Measurements from ENCODE around the gene EFHC1. TPM values are rescaled to one million over a fixed set of nuclear protein-coding genes. Genes with fewer than 3 reads are reported as not detected.
A peak's percentile ranks its signal among the peaks of the same experiment; 100 is the strongest.

The EFHC1 gene
- total and polyA plus RNA-seq, 8 donors, result 14.6 to 73.0 (median 53.1) TPM

DNA sequence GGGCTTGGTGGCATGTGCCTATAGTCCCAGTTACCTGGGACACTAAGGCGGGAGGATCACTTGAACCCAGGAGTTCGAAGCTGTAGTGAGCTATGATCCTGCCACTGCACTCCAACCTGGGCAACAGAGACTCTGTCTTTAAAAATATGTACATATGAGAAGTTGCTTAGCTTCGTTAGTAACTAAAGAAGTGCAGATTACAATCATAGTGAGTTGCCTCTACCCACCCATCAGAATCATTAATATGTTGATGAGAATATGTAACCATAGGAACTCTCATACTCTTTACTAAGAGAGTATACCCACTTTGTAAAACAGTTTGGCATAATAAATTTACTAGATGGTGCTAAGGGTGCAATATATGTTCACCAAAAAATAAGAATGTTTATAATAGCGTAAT, 54.0 kb downstream of the EFHC1 start:
- DNase-seq (no peak), ATAC-seq (no peak)
- H3K4me1 ChIP-seq, result no peaks in the 10 kb centered on the region
- TF ChIP-seq, protein P1, sequence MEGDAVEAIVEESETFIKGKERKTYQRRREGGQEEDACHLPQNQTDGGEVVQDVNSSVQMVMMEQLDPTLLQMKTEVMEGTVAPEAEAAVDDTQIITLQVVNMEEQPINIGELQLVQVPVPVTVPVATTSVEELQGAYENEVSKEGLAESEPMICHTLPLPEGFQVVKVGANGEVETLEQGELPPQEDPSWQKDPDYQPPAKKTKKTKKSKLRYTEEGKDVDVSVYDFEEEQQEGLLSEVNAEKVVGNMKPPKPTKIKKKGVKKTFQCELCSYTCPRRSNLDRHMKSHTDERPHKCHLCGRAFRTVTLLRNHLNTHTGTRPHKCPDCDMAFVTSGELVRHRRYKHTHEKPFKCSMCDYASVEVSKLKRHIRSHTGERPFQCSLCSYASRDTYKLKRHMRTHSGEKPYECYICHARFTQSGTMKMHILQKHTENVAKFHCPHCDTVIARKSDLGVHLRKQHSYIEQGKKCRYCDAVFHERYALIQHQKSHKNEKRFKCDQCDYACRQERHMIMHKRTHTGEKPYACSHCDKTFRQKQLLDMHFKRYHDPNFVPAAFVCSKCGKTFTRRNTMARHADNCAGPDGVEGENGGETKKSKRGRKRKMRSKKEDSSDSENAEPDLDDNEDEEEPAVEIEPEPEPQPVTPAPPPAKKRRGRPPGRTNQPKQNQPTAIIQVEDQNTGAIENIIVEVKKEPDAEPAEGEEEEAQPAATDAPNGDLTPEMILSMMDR (IDR thresholded peaks at IDR 0.05), result no peak
- H3K27me3 ChIP-seq, result no peaks in the 10 kb centered on the region
- intact Hi-C loops (cut with DNase I), result no loop called here
- no peaks in the 10 kb centered on the region for H3K36me3 ChIP-seq
- H3K9me3 ChIP-seq, result no peaks in the 10 kb centered on the region
- H3K27ac ChIP-seq, result no peak overlapping the region
- no peak overlapping the region for H3K4me3 ChIP-seq

DNA sequence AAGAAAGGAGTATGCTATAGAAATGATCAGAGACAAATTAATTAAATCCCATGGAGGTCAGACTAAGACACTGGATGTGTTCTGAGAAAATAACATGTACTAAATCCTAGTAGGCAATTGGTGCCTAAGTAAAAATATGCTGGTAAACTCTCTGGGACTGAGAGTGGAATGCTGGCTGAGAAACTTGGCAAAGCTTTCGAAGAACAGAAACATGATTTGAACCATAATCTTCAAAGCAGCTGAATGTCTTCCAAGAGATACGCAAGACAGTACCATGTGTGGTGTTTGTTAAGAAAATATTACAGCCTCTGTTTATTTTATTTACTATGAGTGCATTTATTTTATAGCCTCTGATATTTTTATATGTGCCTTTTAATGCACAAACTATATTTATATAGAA, 55.2 kb downstream of the EFHC1 start:
- intact Hi-C loops (cut with DNase I), result no loop called here
- no peak overlapping the region for H3K27ac ChIP-seq
- ATAC-seq, result no peak
- H3K4me1 ChIP-seq, result no peaks in the 10 kb centered on the region
- no peaks in the 10 kb centered on the region for H3K36me3 ChIP-seq
- no peak overlapping the region for H3K4me3 ChIP-seq
- DNase-seq, result peak in 1 of 4 donors; percentile 36
- no peaks in the 10 kb centered on the region for H3K9me3 ChIP-seq
- H3K27me3 ChIP-seq, result no peaks in the 10 kb centered on the region
- TF ChIP-seq, protein P1 (IDR thresholded peaks at IDR 0.05), result no peak

DNA sequence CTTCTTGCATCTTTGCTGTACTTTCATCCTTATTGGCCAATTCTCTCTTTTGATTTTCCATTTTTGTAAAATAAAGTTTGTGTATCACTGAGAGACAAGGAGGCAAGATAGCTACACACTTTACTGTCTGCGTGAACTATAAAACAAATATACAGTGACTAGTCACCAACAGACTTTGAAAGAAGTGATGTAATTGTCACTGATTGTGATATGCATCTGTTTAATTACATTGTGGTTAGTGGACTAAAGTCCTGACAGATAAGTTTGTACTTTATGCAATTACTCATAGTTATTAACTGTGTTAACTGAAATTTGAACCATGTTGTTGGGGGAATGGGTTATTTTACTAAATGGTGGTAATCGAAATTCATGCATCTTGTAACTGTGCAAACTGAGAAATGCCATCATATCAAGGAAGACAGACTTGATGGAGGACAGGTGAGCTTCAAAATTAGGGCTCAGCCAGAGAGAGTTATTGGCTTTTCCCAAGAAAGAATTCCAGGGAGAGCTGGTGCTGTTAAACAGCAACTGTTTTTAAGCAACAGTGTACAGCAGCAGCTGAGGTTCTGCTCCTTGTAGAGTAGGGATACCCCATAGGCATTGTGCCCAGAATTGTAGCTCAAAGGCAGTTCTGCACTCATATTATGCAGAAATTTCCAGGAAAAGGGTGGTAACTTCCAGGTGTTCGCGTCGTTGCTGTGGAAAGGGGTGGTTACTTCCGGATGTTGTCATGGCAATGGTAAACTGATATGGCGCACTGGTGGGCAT, 62.9 kb downstream of the EFHC1 start:
- no peaks in the 10 kb centered on the region for H3K27me3 ChIP-seq
- no peaks in the 10 kb centered on the region for H3K9me3 ChIP-seq
- TF ChIP-seq, protein P1 (IDR thresholded peaks at IDR 0.05), result no peak
- no peaks in the 10 kb centered on the region for H3K4me1 ChIP-seq
- DNase-seq, result no peak
- no peak for ATAC-seq
- no peak overlapping the region for H3K4me3 ChIP-seq
- intact Hi-C loops (cut with DNase I), result no loop called here
- H3K27ac ChIP-seq, result no peak overlapping the region
- no peaks in the 10 kb centered on the region for H3K36me3 ChIP-seq

DNA sequence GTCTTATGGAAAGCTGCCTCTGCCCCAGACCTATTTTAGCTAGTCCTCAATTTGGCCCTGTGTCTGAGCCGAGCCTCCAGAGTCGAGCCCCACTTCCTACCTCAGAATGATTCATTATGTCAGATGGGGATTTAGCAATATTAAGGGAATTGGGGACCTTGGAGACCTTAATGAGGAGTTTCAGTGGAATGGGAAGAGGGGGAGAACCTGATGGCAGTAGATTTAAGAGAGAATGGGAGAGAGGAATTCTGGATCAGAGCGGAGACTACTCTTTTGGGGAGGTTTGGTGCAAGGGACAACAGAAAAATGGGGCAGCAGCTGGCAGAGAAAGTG, 63.5 kb downstream of the EFHC1 start:
- ATAC-seq (no peak), DNase-seq (no peak)
- Histone ChIP-seq H3K4me1 (no peaks in the 10 kb centered on the region), H3K9me3 (no peaks in the 10 kb centered on the region), H3K4me3 (no peak overlapping the region), H3K27me3 (no peaks in the 10 kb centered on the region), H3K36me3 (no peaks in the 10 kb centered on the region), H3K27ac (no peak overlapping the region)
- intact Hi-C loops (cut with DNase I), result no loop called here
- TF ChIP-seq, protein P1 (IDR thresholded peaks at IDR 0.05), result no peak

DNA sequence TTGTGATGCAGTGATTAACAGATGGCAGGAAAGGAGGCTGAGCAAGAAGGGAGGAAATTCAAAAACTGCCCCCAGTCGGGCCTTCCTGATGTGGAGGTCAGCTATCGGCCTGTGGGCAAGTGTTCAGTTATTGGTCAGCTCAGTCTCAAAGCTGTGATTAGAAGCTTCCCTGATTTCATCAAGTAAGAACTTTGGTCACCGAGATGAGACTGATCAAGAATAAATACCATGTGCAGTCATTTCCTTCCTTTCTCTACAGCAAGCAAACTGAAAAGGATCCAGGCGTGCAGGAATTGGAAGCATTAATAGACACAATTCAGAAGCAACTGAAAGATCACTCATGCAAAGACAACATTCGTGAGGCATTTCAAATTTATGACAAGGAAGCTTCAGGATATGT, 69.7 kb downstream of the EFHC1 start:
- Histone ChIP-seq H3K27ac (peak overlapping the region in 1 of 2 donors; percentile 55), H3K36me3 (peaks cover 0 to under 1% of the 10 kb centered on the region in 2 donors), H3K4me3 (no peak overlapping the region), H3K4me1 (peaks cover 0 to 13% of the 10 kb centered on the region in 2 donors), H3K27me3 (no peaks in the 10 kb centered on the region), H3K9me3 (no peaks in the 10 kb centered on the region)
- TF ChIP-seq, protein P1 (IDR thresholded peaks at IDR 0.05), result no peak
- intact Hi-C loops (cut with DNase I), result no loop called here
- DNase-seq (no peak), ATAC-seq (no peak)
